WTC11 (cell line): Measurements from ENCODE around the gene SPAG8. TPM values are rescaled to one million over a fixed set of nuclear protein-coding genes. Genes with fewer than 3 reads are reported as not detected.

Experiments
- ATAC-seq: fragments of 200-7000 bp; cut with Tn5 transposase; 2 replicates; pipeline ENCODE4 v1.10.0; 2021; ENCODE audit warnings: mild to moderate bottlenecking, moderate library complexity
- CTCF ChIA-PET: fragments of 300-600 bp; sonication (Branson Sonifier 250); formaldehyde crosslinking; loops from one replicate; lab custom pipeline; 2021; ENCODE audit warnings: antibody characterized with exemption; lab: Charles Lee
- POLR2A ChIA-PET: fragments of 350-600 bp; sonication (Branson Sonifier 250); formaldehyde crosslinking; loops from one replicate; lab custom pipeline; 2021; ENCODE audit warnings: antibody characterized with exemption; lab: Charles Lee
- DNase-seq: peaks from one replicate; pipeline ENCODE4 v3.0.0; 2021; ENCODE audit warnings: low spot score
- H3K27ac Mint-ChIP-seq: 2 replicates; pipeline ENCODE4 v1.8.0; 2021; ENCODE audit warnings: mixed read lengths
- H3K27me3 Mint-ChIP-seq: 2 replicates; pipeline ENCODE4 v1.8.0; 2021; ENCODE audit warnings: low read depth, mild to moderate bottlenecking, moderate library complexity, mixed read lengths
- H3K36me3 Mint-ChIP-seq: 2 replicates; pipeline ENCODE4 v1.8.0; 2021; ENCODE audit warnings: mixed read lengths
- H3K4me1 Mint-ChIP-seq: 2 replicates; pipeline ENCODE4 v1.8.0; 2022; ENCODE audit warnings: mixed read lengths
- H3K4me3 Mint-ChIP-seq: 2 replicates; pipeline ENCODE4 v1.8.0; 2021; ENCODE audit warnings: mild to moderate bottlenecking, moderate library complexity, mixed read lengths
- H3K9me3 Mint-ChIP-seq: 2 replicates; pipeline ENCODE4 v1.8.0; 2021; ENCODE audit warnings: mixed read lengths
- ETV6 ChIP-seq: sonication (generic); formaldehyde crosslinking; IDR thresholded peaks from 2 replicates; pipeline ENCODE4 v1.8.1; 2022; ENCODE audit warnings: mild to moderate bottlenecking, missing genetic modification reagents
- FOXJ3 ChIP-seq: sonication (generic); formaldehyde crosslinking; IDR thresholded peaks from 2 replicates; pipeline ENCODE4 v1.9.0; 2021; ENCODE audit warnings: missing genetic modification reagents, mild to moderate bottlenecking, borderline replicate concordance
- MXD4 ChIP-seq: fragments of 250-450 bp; sonication (Bioruptor Pico); IDR thresholded peaks from 2 replicates; pipeline ENCODE4 v1.8.0; 2021; ENCODE audit warnings: mild to moderate bottlenecking, moderate library complexity, borderline replicate concordance
- NFATC4 ChIP-seq: fragments of 250-450 bp; sonication (Bioruptor Pico); IDR thresholded peaks from 2 replicates; pipeline ENCODE4 v1.9.0; 2021; ENCODE audit warnings: mild to moderate bottlenecking
- NFYB ChIP-seq: sonication (generic); formaldehyde crosslinking; conservative IDR thresholded peaks from 2 replicates; pipeline ENCODE4 v1.8.0; 2022; ENCODE audit warnings: low read depth, missing genetic modification reagents
- NR1H2 ChIP-seq: sonication (generic); formaldehyde crosslinking; IDR thresholded peaks from 2 replicates; pipeline ENCODE4 v1.9.0; 2021; ENCODE audit warnings: mild to moderate bottlenecking, moderate library complexity, missing genetic modification reagents
- PRRX2 ChIP-seq: fragments of 250-450 bp; sonication (Bioruptor Pico); IDR thresholded peaks from 2 replicates; pipeline ENCODE4 v1.8.0; 2021; ENCODE audit warnings: mild to moderate bottlenecking
- SMAD3 ChIP-seq: sonication (generic); formaldehyde crosslinking; IDR thresholded peaks from 2 replicates; pipeline ENCODE4 v1.8.0; 2022; ENCODE audit warnings: missing genetic modification reagents, mild to moderate bottlenecking, borderline replicate concordance
- TEAD1 ChIP-seq: sonication (generic); formaldehyde crosslinking; IDR thresholded peaks from 2 replicates; pipeline ENCODE4 v1.8.0; 2022; ENCODE audit warnings: mild to moderate bottlenecking, missing genetic modification reagents
- USF2 ChIP-seq: sonication (generic); formaldehyde crosslinking; IDR thresholded peaks from 2 replicates; pipeline ENCODE4 v1.8.1; 2023; ENCODE audit warnings: mild to moderate bottlenecking, missing genetic modification reagents, moderate library complexity
- ZNF396 ChIP-seq: fragments of 250-450 bp; sonication (Bioruptor Pico); IDR thresholded peaks from 2 replicates; pipeline ENCODE4 v1.8.0; 2021; ENCODE audit warnings: mild to moderate bottlenecking, moderate library complexity, borderline replicate concordance
- total RNA-seq: library from RNA; stranded (reverse); gene quantifications from 3 replicates; pipeline ENCODE4 v1.2.3, GENCODE V29; 2021
- TF ChIP-seq, protein P1 (sequence below): fragments of 250-450 bp; sonication (Bioruptor Pico); IDR thresholded peaks from 2 replicates; pipeline ENCODE4 v1.8.0; 2021; ENCODE audit warnings: mild to moderate bottlenecking
- TF ChIP-seq, protein P2 (sequence below): sonication (generic); formaldehyde crosslinking; IDR thresholded peaks from 2 replicates; pipeline ENCODE4 v1.8.0; 2023; ENCODE audit warnings: mild to moderate bottlenecking, missing genetic modification reagents
- TF ChIP-seq, protein P3 (sequence below): sonication (generic); formaldehyde crosslinking; IDR thresholded peaks from 2 replicates; pipeline ENCODE4 v1.8.0; 2022; ENCODE audit warnings: missing genetic modification reagents
- TF ChIP-seq, protein P4 (sequence below): fragments of 250-450 bp; sonication (Bioruptor Pico); conservative IDR thresholded peaks from 2 replicates; pipeline ENCODE4 v1.9.0; 2021; ENCODE audit warnings: mild to moderate bottlenecking

SPAG8 gene
- total RNA-seq, 1 experiment from 2014 or later = 0.72 TPM

GRCh38 chr9:35790025-35790384 is 22.1 kb downstream of the SPAG8 start:
- Mint-ChIP-seq H3K9me3 (no peaks in the 10 kb centered on the region), H3K4me3 (no peak overlapping the region), H3K27ac (peak overlapping the region; percentile 12; the same call in 1 of the 2 replicates), H3K4me1 (peaks cover 11% of the 10 kb centered on the region), H3K36me3 (peaks cover 12% of the 10 kb centered on the region; the same call in 1 of the 2 replicates), H3K27me3 (peaks cover 3% of the 10 kb centered on the region; the same call in 1 of the 2 replicates)
- DNase-seq = no peak
- TF ChIP-seq USF2 (CRISPR knock-in tag) (no peak), PRRX2 (CRISPR knock-in tag) (no peak), SMAD3 (CRISPR knock-in tag) (no peak), MXD4 (CRISPR knock-in tag) (no peak)
- TF ChIP-seq, protein P1, sequence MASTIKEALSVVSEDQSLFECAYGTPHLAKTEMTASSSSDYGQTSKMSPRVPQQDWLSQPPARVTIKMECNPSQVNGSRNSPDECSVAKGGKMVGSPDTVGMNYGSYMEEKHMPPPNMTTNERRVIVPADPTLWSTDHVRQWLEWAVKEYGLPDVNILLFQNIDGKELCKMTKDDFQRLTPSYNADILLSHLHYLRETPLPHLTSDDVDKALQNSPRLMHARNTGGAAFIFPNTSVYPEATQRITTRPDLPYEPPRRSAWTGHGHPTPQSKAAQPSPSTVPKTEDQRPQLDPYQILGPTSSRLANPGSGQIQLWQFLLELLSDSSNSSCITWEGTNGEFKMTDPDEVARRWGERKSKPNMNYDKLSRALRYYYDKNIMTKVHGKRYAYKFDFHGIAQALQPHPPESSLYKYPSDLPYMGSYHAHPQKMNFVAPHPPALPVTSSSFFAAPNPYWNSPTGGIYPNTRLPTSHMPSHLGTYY (CRISPR knock-in tag) = no peak
- ChIA-PET POLR2A (interaction anchor here (0.9 to 1.4 kb wide), 5 partner anchors 24 to 93 kb away, joined by 3 to 9 read pairs (median 3); partner anchors contain the start of genes FAM221B, HINT2 and TMEM8B), CTCF (interaction anchor here (0.6 to 5.9 kb wide), 67 partner anchors 9 to 1197 kb away, joined by 3 to 143 read pairs (median 6); partner anchors contain the start of genes ARHGEF39, CCDC107, CREB3 and FAM221B)
- no peak for ATAC-seq

GRCh38 chr9:35789541-35789940 is 22.5 kb downstream of the SPAG8 start:
- no peaks in the 10 kb centered on the region for H3K9me3 Mint-ChIP-seq
- peaks cover 3% of the 10 kb centered on the region; the same call in 1 of the 2 replicates for H3K27me3 Mint-ChIP-seq
- ATAC-seq (no peak), DNase-seq (no peak)
- CTCF ChIA-PET = interaction anchor here (0.6 to 5.9 kb wide), 55 partner anchors 8 to 247 kb away, joined by 3 to 143 read pairs (median 7); partner anchors contain the start of genes ARHGEF39, CREB3, FAM221B and GBA2
- no peak overlapping the region for H3K4me3 Mint-ChIP-seq
- POLR2A ChIA-PET = interaction anchor here (0.6 to 1.4 kb wide), 4 partner anchors 25 to 210 kb away, joined by 3 to 9 read pairs (median 4); partner anchors contain the start of genes FAM221B, HINT2 and TMEM8B
- peaks cover 12% of the 10 kb centered on the region; the same call in 1 of the 2 replicates for H3K36me3 Mint-ChIP-seq
- H3K27ac Mint-ChIP-seq = no peak overlapping the region
- peaks cover 11% of the 10 kb centered on the region for H3K4me1 Mint-ChIP-seq
- TF ChIP-seq NFYB (CRISPR knock-in tag) (no peak), NR1H2 (CRISPR knock-in tag) (no peak), NFATC4 (CRISPR knock-in tag) (no peak), TEAD1 (no peak), FOXJ3 (CRISPR knock-in tag) (no peak), ETV6 (no peak)
- TF ChIP-seq, protein P2, sequence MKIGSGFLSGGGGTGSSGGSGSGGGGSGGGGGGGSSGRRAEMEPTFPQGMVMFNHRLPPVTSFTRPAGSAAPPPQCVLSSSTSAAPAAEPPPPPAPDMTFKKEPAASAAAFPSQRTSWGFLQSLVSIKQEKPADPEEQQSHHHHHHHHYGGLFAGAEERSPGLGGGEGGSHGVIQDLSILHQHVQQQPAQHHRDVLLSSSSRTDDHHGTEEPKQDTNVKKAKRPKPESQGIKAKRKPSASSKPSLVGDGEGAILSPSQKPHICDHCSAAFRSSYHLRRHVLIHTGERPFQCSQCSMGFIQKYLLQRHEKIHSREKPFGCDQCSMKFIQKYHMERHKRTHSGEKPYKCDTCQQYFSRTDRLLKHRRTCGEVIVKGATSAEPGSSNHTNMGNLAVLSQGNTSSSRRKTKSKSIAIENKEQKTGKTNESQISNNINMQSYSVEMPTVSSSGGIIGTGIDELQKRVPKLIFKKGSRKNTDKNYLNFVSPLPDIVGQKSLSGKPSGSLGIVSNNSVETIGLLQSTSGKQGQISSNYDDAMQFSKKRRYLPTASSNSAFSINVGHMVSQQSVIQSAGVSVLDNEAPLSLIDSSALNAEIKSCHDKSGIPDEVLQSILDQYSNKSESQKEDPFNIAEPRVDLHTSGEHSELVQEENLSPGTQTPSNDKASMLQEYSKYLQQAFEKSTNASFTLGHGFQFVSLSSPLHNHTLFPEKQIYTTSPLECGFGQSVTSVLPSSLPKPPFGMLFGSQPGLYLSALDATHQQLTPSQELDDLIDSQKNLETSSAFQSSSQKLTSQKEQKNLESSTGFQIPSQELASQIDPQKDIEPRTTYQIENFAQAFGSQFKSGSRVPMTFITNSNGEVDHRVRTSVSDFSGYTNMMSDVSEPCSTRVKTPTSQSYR (CRISPR knock-in tag) = no peak
- TF ChIP-seq, protein P3, sequence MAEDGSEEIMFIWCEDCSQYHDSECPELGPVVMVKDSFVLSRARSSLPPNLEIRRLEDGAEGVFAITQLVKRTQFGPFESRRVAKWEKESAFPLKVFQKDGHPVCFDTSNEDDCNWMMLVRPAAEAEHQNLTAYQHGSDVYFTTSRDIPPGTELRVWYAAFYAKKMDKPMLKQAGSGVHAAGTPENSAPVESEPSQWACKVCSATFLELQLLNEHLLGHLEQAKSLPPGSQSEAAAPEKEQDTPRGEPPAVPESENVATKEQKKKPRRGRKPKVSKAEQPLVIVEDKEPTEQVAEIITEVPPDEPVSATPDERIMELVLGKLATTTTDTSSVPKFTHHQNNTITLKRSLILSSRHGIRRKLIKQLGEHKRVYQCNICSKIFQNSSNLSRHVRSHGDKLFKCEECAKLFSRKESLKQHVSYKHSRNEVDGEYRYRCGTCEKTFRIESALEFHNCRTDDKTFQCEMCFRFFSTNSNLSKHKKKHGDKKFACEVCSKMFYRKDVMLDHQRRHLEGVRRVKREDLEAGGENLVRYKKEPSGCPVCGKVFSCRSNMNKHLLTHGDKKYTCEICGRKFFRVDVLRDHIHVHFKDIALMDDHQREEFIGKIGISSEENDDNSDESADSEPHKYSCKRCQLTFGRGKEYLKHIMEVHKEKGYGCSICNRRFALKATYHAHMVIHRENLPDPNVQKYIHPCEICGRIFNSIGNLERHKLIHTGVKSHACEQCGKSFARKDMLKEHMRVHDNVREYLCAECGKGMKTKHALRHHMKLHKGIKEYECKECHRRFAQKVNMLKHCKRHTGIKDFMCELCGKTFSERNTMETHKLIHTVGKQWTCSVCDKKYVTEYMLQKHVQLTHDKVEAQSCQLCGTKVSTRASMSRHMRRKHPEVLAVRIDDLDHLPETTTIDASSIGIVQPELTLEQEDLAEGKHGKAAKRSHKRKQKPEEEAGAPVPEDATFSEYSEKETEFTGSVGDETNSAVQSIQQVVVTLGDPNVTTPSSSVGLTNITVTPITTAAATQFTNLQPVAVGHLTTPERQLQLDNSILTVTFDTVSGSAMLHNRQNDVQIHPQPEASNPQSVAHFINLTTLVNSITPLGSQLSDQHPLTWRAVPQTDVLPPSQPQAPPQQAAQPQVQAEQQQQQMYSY (CRISPR knock-in tag) = no peak

DNA sequence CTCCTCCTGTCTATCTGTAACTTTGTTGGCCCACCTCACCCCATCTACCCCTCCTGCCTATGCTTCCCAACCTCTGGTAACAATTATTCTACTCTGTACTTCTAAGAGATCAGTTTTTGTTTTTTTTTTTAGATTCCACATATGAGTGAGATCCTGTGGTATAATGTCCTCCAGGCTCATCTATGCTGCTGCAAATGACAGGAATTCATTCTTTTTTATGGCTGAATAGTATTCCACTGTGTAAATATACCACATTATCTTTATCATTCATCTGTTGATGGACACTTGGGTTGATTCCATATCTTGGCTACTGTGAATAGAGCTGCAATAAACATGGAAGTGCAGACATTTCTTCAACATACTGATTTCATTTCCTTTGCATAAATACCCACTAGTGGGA is 28.6 kb downstream of the SPAG8 start:
- peaks cover 25% of the 10 kb centered on the region for H3K36me3 Mint-ChIP-seq
- H3K27me3 Mint-ChIP-seq = no peaks in the 10 kb centered on the region
- H3K4me3 Mint-ChIP-seq = no peak overlapping the region
- ATAC-seq = no peak
- peaks cover 5% of the 10 kb centered on the region for H3K9me3 Mint-ChIP-seq
- no peak for DNase-seq
- ChIA-PET CTCF (interaction anchor here (0.7 kb wide), 1 partner anchor 12 kb away, joined by 3 read pairs; no protein-coding TSS in a partner anchor), POLR2A (no interaction called here)
- H3K27ac Mint-ChIP-seq = no peak overlapping the region
- no peaks in the 10 kb centered on the region for H3K4me1 Mint-ChIP-seq
- TF ChIP-seq ZNF396 (CRISPR knock-in tag) (no peak), PRRX2 (CRISPR knock-in tag) (no peak)
- TF ChIP-seq, protein P4, sequence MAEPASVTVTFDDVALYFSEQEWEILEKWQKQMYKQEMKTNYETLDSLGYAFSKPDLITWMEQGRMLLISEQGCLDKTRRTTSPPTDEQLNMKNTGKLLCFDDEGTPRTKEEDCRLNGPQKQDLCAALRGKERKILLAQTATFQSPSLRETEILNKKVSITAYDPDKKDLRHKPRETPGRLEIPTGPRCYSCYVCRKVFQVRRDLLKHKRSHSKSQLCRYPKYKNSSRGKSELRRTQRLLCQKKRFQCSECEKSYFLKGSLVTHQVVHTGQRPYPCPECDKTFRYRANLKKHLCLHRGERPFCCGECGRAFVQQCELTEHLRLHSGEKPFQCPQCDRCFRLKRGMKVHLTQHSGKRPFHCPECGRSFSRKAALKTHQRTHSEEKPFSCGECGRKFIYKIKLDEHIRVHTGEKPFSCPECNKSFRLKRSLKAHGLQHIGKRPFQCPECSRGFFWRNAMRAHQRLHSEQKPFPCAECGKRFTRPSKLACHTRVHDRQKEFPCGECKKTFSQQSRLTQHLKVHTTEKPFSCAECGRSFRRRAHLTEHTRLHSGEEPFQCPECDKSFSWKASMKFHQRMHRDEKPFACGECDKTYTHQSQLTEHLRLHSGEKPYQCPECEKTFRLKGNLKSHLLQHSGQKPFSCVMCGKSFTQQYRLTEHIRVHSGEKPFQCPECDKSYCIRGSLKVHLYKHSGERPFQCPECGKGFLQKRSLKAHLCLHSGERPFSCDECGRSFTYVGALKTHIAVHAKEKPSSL (CRISPR knock-in tag) = no peak
- TF ChIP-seq, protein P1 (CRISPR knock-in tag) = no peak
